SK-N-MC (cell line): ENCODE results near the gene HSD17B12.

ENCODE experiments used
- DNase-seq: peaks from one replicate; pipeline ENCODE4 v3.0.0-alpha.2; 2011; ENCODE audit warnings: low read depth, low spot score
- H3K27ac ChIP-seq: fragments of 200-600 bp; sonication (generic); 2 replicates; pipeline ENCODE4 v1.5.1; 2016; ENCODE audit warnings: mixed run types
- H3K36me3 ChIP-seq: fragments of 200-600 bp; sonication (generic); 2 replicates; pipeline ENCODE4 v1.6.1; 2017; ENCODE audit warnings: antibody characterized with exemption, low read length, mixed read lengths; ENCODE audit not compliant: insufficient read depth
- H3K4me3 ChIP-seq: fragments of 200-600 bp; sonication (generic); 2 replicates; pipeline ENCODE4 v1.5.1; 2016
- H3K9ac ChIP-seq: fragments of 200-600 bp; sonication (generic); 2 replicates; pipeline ENCODE4 v1.8.0; 2017; ENCODE audit warnings: mixed run types, mixed read lengths; ENCODE audit not compliant: insufficient read length
- H3K9me3 ChIP-seq: fragments of 200-600 bp; sonication (generic); 2 replicates; pipeline ENCODE4 v1.6.1; 2017; ENCODE audit warnings: low read depth, mild to moderate bottlenecking, antibody characterized with exemption, low read length, moderate library complexity, mixed read lengths
- EZH2 ChIP-seq: fragments of 200-600 bp; sonication (generic); IDR thresholded peaks from one replicate; pipeline ENCODE4 v1.6.1; 2017; ENCODE audit warnings: antibody characterized with exemption
- FOXP2 ChIP-seq: optimal IDR thresholded peaks from 2 replicates; pipeline ENCODE3; 2011; ENCODE audit warnings: mild to moderate bottlenecking, moderate library complexity; ENCODE audit not compliant: insufficient read depth; ENCODE audit errors: extremely low read length, control extremely low read depth
- POLR2AphosphoS5 ChIP-seq: IDR thresholded peaks from 2 replicates; pipeline ENCODE4 v1.6.1; 2012; ENCODE audit warnings: mild to moderate bottlenecking, low read depth, low read length, borderline replicate concordance

Gene HSD17B12

DNA sequence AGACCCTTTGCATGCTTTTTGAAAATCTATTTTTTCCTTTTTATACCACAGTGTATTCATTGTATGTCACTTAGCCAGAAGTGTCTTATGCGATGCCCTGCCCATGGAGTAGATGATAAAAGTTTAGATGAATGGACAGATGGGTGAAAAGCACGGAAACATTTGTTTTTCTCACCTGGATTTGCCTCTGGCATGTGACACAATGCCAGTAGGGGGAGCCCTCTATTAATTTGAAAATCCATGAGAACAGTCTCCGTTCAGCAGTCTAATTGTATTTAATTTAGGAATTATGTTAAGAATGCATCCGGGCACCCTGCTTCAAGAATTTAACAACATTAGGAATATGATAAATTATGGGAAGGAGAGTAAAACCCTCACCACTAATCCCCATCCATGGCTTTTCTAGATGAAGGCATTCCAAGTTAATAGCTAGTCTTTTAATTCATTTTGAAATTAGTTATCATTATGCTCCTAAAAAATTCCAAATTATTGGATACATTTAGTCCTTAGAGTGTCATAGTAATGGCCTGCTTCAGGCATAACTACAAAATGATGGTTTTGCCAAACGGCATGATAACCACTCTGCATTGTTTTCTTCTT is 144.8 kb downstream of the HSD17B12 start:
- H3K9ac ChIP-seq, result no peak overlapping the region
- no peak overlapping the region for H3K27ac ChIP-seq
- H3K36me3 ChIP-seq, result peaks cover 14% of the 10 kb centered on the region; the same call in 1 of the 2 replicates
- no peak overlapping the region for H3K4me3 ChIP-seq
- DNase-seq, result no peak
- H3K9me3 ChIP-seq, result no peaks in the 10 kb centered on the region
- TF ChIP-seq POLR2AphosphoS5 (no peak), FOXP2 (no peak), EZH2 (no peak)

DNA sequence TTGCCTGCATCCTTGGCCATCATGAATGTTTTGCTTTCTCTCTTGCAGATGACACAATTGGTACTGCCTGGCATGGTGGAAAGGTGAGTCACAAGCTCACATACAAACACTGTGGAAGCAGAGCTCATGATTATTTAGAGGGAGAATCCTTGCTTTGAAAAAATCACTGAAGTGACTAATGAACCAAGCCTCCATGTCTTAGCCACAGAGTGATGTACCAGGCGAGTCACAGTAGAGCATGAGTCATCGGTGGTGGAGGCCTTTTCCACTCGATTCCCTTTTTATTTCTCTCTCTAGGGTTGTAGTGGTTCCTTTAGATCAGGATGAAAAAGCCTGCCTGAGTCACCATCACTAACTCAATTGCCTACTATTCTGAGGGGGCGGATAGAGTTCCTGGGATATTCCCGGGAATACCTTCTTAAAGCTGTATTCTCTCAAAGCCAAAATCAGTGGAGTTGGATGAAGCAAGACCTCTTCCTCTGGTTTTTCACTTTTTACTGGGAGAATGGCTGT is 150.4 kb downstream of the HSD17B12 start:
- TF ChIP-seq POLR2AphosphoS5, result no peak
- TF ChIP-seq FOXP2, result no peak
- TF ChIP-seq EZH2, result no peak
- Histone ChIP-seq H3K4me3 (no peak overlapping the region), H3K36me3 (peaks cover 19% of the 10 kb centered on the region; the same call in 1 of the 2 replicates), H3K27ac (no peak overlapping the region), H3K9me3 (no peaks in the 10 kb centered on the region), H3K9ac (no peak overlapping the region)
- no peak for DNase-seq

DNA sequence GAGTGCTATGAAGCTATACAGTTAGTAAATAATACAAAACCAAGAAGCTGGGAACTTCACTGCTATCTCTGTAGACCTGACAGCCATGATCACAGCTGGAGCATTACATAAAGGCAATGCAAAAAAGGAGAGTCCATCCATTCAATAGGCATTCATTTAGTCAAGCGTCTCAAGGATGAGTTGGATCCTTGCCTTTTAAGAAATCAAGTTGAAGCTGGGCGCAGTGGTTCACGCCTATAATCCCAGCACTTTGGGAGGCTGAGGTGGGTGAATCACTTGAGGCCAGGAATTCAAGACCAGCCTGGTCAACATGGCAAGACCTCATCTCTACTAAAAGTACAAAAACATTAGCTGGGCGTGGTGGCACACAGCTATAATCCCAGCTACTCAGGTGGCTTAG is 152.0 kb downstream of the HSD17B12 start:
- H3K27ac ChIP-seq, result no peak overlapping the region
- no peak for DNase-seq
- no peak overlapping the region for H3K4me3 ChIP-seq
- H3K9ac ChIP-seq, result no peak overlapping the region
- TF ChIP-seq POLR2AphosphoS5, result no peak
- no peak for TF ChIP-seq FOXP2
- no peak for TF ChIP-seq EZH2
- H3K36me3 ChIP-seq, result peaks cover 19% of the 10 kb centered on the region; the same call in 1 of the 2 replicates
- no peaks in the 10 kb centered on the region for H3K9me3 ChIP-seq

DNA sequence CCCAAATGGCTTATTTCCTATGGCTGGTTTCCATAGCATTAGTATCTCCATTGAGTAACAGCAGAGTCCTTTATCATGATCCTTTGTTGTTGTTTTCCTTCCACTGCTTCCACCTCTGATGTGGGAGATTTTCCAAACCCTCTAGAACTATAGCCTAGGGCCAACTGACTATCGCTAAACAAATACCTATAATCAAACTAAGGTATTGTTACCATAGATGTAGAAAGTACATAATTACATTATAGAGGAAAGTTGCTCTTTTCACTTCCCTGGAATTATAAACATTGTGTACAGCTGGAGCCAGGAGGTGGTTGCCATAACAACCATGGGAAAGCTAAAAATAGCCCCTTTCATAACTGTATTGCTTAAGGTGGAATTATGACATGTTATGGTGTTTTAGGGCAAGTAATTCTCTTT is 153.1 kb downstream of the HSD17B12 start:
- Histone ChIP-seq H3K9ac (no peak overlapping the region), H3K36me3 (peaks cover 20% of the 10 kb centered on the region; the same call in 1 of the 2 replicates)
- TF ChIP-seq POLR2AphosphoS5, result no peak
- no peak for TF ChIP-seq EZH2
- no peak for TF ChIP-seq FOXP2

GRCh38 chr11:43834286-43834685 is 153.7 kb downstream of the HSD17B12 start:
- Histone ChIP-seq H3K9ac (no peak overlapping the region), H3K4me3 (no peak overlapping the region), H3K9me3 (no peaks in the 10 kb centered on the region), H3K36me3 (peaks cover 26% of the 10 kb centered on the region), H3K27ac (no peak overlapping the region)
- TF ChIP-seq POLR2AphosphoS5 (no peak), FOXP2 (no peak), EZH2 (no peak)
- no peak for DNase-seq

More for the DNA sequence above, 153.1 kb downstream of the HSD17B12 start:
- Histone ChIP-seq H3K4me3 (no peak overlapping the region), H3K27ac (no peak overlapping the region), H3K9me3 (no peaks in the 10 kb centered on the region)
- no peak for DNase-seq

DNA sequence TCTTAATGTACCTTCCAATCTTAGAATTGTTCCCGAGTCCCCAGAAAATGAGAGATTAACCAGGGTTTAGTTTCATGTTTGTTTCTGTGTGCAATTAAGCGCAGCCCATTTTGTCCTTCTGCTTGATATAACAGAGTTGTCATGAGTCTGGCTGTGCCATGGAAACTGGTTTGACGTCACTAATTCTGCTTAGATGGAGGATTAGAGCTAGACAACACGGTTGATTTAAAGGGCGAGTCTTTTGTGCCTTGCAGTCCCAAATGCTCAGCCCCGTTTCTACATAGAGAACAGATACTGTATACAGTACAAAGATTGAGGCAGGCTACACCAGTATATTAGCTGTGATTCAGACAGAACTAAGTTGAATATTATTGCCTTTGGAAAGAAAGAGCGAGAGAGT is 154.6 kb downstream of the HSD17B12 start:
- no peaks in the 10 kb centered on the region for H3K9me3 ChIP-seq
- no peak overlapping the region for H3K4me3 ChIP-seq
- TF ChIP-seq POLR2AphosphoS5, result no peak
- TF ChIP-seq FOXP2, result no peak
- TF ChIP-seq EZH2, result no peak
- H3K36me3 ChIP-seq, result peaks cover 32% of the 10 kb centered on the region
- no peak overlapping the region for H3K9ac ChIP-seq
- H3K27ac ChIP-seq, result no peak overlapping the region
- DNase-seq, result no peak

DNA sequence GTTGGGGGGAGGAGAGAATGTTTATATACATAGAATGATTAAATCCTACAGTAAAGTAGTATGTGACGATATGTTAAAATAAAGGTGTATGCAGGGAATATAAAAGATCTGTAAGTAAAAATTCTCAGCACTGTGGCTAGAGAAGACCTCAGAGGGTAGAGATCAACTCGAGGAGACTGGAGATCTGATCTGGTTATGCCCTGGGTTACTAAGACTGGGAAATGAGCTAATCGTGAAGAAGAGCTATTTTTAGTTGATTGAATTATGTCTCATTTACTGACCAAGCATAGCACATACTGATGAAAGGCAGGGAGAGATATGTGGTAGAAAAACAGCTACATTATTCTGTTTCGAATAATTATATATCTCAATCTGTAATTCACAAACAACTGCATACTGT is 157.3 kb downstream of the HSD17B12 start:
- no peaks in the 10 kb centered on the region for H3K9me3 ChIP-seq
- H3K36me3 ChIP-seq, result peaks cover 22% of the 10 kb centered on the region
- TF ChIP-seq FOXP2 (no peak), EZH2 (no peak), POLR2AphosphoS5 (no peak)
- H3K4me3 ChIP-seq, result no peak overlapping the region
- H3K27ac ChIP-seq, result no peak overlapping the region
- no peak for DNase-seq
- no peak overlapping the region for H3K9ac ChIP-seq

DNA sequence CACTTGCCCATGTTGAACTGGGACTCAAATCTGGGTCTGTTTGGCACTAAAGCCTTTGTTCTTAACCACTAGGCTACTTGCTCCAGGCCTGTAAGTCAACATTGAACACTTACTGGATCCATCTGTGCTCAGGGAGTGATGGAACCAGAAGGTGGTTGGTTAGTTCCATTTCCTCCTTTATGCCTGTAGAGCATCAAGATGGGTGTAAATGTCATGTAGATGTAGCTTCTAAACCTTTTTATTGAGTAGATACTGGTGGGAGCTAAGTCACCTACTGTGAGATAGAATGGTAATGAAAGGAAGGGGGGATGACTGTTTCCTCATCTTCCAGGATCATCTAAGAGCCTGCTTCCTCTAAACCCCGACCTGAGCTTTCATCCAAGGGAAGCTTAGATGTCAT is 161.5 kb downstream of the HSD17B12 start:
- H3K27ac ChIP-seq, result no peak overlapping the region
- H3K36me3 ChIP-seq, result peaks cover 26% of the 10 kb centered on the region
- TF ChIP-seq FOXP2 (no peak), POLR2AphosphoS5 (no peak), EZH2 (no peak)
- no peak for DNase-seq
- H3K9me3 ChIP-seq, result no peaks in the 10 kb centered on the region
- no peak overlapping the region for H3K4me3 ChIP-seq
- no peak overlapping the region for H3K9ac ChIP-seq
